ENCODE measurements around the gene SNRNP70. TPM values are rescaled to one million over a fixed set of nuclear protein-coding genes. Genes with fewer than 3 reads are reported as not detected.

Gene SNRNP70
- total and polyA plus RNA-seq, 2 of the 13 experiments (the other 11 are each of a cell fraction or from before 2014, with no cell fraction given) = 150 to 210 TPM

GRCh38 chr19:49118565-49119410 is 33.5 kb downstream of the SNRNP70 start, which contains the start of gene C19orf73 (continued):
- TF ChIP-seq TFAP4 (IDR thresholded peaks at IDR 0.05; ENCODE audit: borderline replicate concordance, low read depth) (peak; percentile 37; the same call in 1 of the 2 replicates), ZNF441 (CRISPR knock-in tag; IDR thresholded peaks at IDR 0.05; ENCODE audit: borderline replicate concordance) (peak; percentile 74; the same call in 1 of the 2 replicates), ZNF101 (CRISPR knock-in tag; IDR thresholded peaks at IDR 0.05; ENCODE audit: borderline replicate concordance, low read depth) (no peak), HNRNPH1 (optimal IDR thresholded peaks at IDR 0.05; ENCODE audit: low read depth, low read length) (no peak), ZNF143 (CRISPR knock-in tag; IDR thresholded peaks at IDR 0.05) (peak; percentile 59), ZBTB14 (CRISPR knock-in tag; IDR thresholded peaks at IDR 0.05) (peak; percentile 81), ZNF362 (CRISPR knock-in tag; IDR thresholded peaks at IDR 0.05; ENCODE audit: borderline replicate concordance) (no peak), CBFB (CRISPR knock-in tag; IDR thresholded peaks at IDR 0.05) (peak; percentile 60; the same call in 1 of the 2 replicates), ZSCAN9 (CRISPR knock-in tag; IDR thresholded peaks at IDR 0.05; ENCODE audit: borderline replicate concordance) (no peak), NFE2L1 (CRISPR knock-in tag; IDR thresholded peaks at IDR 0.05; ENCODE audit: borderline replicate concordance) (peak; percentile 37; the same call in 1 of the 2 replicates), KAT7 (CRISPR knock-in tag; IDR thresholded peaks at IDR 0.05; ENCODE audit: borderline replicate concordance) (0 out of 2 replicates have a peak, but pooled peaks have one; percentile 44), SMAD1 (CRISPR knock-in tag; IDR thresholded peaks at IDR 0.05; ENCODE audit: borderline replicate concordance, low read depth) (no peak), HDAC1 (CRISPR knock-in tag; IDR thresholded peaks at IDR 0.05) (peak; percentile 85), PHF8 (CRISPR knock-in tag; IDR thresholded peaks at IDR 0.05) (peak; percentile 65; the same call in 1 of the 2 replicates), HNF4A (CRISPR knock-in tag; IDR thresholded peaks at IDR 0.05) (no peak; the same call in none of the 2 replicates), EZH2 (conservative IDR thresholded peaks at IDR 0.05; ENCODE audit: low read depth, low read length) (no peak), ZNF20 (CRISPR knock-in tag; IDR thresholded peaks at IDR 0.05) (no peak), DBP (CRISPR knock-in tag; IDR thresholded peaks at IDR 0.05; ENCODE audit: not compliant biosample characterization) (no peak), KDM5B (CRISPR knock-in tag; IDR thresholded peaks at IDR 0.05; ENCODE audit: borderline replicate concordance) (peak; percentile 73), NRL (CRISPR knock-in tag; IDR thresholded peaks at IDR 0.05; ENCODE audit: borderline replicate concordance) (peak; percentile 82; the same call in 1 of the 2 replicates), HIC2 (CRISPR knock-in tag; IDR thresholded peaks at IDR 0.05; ENCODE audit: low read depth) (no peak), CHD2 (IDR thresholded peaks at IDR 0.05; ENCODE audit: low read depth, low read length) (peak; percentile 32; the same call in 1 of the 2 replicates), ZFP36L2 (CRISPR knock-in tag; IDR thresholded peaks at IDR 0.05) (no peak), MIER2 (CRISPR knock-in tag; IDR thresholded peaks at IDR 0.05) (0 out of 2 replicates have a peak, but pooled peaks have one; percentile 44)
